ENCODE results near the gene DYNC2LI1.
A peak's percentile ranks its signal among the peaks of the same experiment; 100 is the strongest.

Gene DYNC2LI1

GRCh38 chr2:43764086-43764705, 9.6 kb upstream of the DYNC2LI1 start:
- DNase-seq: peak; percentile 1

- DNase-seq: no peak
Observed at GRCh38 chr2:43766006-43766405, 7.8 kb upstream of the DYNC2LI1 start.

GRCh38 chr2:43774617-43775016, 778 bp downstream of the DYNC2LI1 start:
- DNase-seq: peak; percentile 13

GRCh38 chr2:43776324-43776723, 2.5 kb downstream of the DYNC2LI1 start:
- no peak for DNase-seq

GRCh38 chr2:43777306-43777926, 3.6 kb downstream of the DYNC2LI1 start:
- DNase-seq: no peak

GRCh38 chr2:43778233-43778632, 4.4 kb downstream of the DYNC2LI1 start:
- no peak for DNase-seq

- DNase-seq: no peak
Observed at GRCh38 chr2:43787895-43788294, 14.1 kb downstream of the DYNC2LI1 start.

- DNase-seq: no peak
Observed at GRCh38 chr2:43788646-43789045, 14.8 kb downstream of the DYNC2LI1 start.

- no peak for DNase-seq
Observed at GRCh38 chr2:43790147-43790546, 16.3 kb downstream of the DYNC2LI1 start.

- DNase-seq: no peak
Observed at GRCh38 chr2:43791035-43791765, 17.4 kb downstream of the DYNC2LI1 start.

- DNase-seq: no peak
Observed at GRCh38 chr2:43792653-43793052, 18.8 kb downstream of the DYNC2LI1 start.

GRCh38 chr2:43794956-43795355, 21.1 kb downstream of the DYNC2LI1 start:
- DNase-seq: no peak

- no peak for DNase-seq
Observed at GRCh38 chr2:43796206-43796605, 22.4 kb downstream of the DYNC2LI1 start.

- peak; percentile 5 for DNase-seq
Observed at GRCh38 chr2:43798300-43798699, 24.5 kb downstream of the DYNC2LI1 start.

- no peak for DNase-seq
Observed at GRCh38 chr2:43800894-43801293, 27.1 kb downstream of the DYNC2LI1 start.

- DNase-seq: no peak
Observed at GRCh38 chr2:43802135-43802534, 28.3 kb downstream of the DYNC2LI1 start.

GRCh38 chr2:43803113-43803512, 29.3 kb downstream of the DYNC2LI1 start:
- peak; percentile 4 for DNase-seq

GRCh38 chr2:43806719-43807031, 32.8 kb downstream of the DYNC2LI1 start:
- no peak for DNase-seq

- DNase-seq: no peak
Observed at GRCh38 chr2:43810452-43810851, 36.6 kb downstream of the DYNC2LI1 start.

GRCh38 chr2:43810888-43811287, 37.0 kb downstream of the DYNC2LI1 start:
- DNase-seq: no peak

- DNase-seq: no peak
Observed at GRCh38 chr2:43812006-43812405, 38.2 kb downstream of the DYNC2LI1 start.

- DNase-seq: no peak
Observed at GRCh38 chr2:43812947-43813346, 39.1 kb downstream of the DYNC2LI1 start.

- no peak for DNase-seq
Observed at GRCh38 chr2:43814711-43815110, 40.9 kb downstream of the DYNC2LI1 start.

- no peak for DNase-seq
Observed at GRCh38 chr2:43818761-43819160, 44.9 kb downstream of the DYNC2LI1 start.
